Heart left ventricle (tissue), 16 donors: ENCODE data around the gene OBI1. TPM values are rescaled to one million over a fixed set of nuclear protein-coding genes. Genes with fewer than 3 reads are reported as not detected.

Experiments
- ATAC-seq, 4 donors: fragments of 200-7000 bp; cut with Tn5 transposase; one replicate each; pipeline ENCODE4 v1.9.1; 2020 to 2022; ENCODE audit warnings: moderate library complexity in 4 of 4, mild to moderate bottlenecking in 3 of 4, moderate number of reproducible peaks in 1 of 4
- DNase-seq, 5 donors: peaks; one replicate each; pipeline ENCODE4 v3.0.0-alpha.2; 2020
- H3K27ac ChIP-seq, 12 donors: fragments of 200-600 bp; sonication (generic) in 4 of 12; one replicate each; pipeline versions ENCODE4 v1.5.0 to v1.8.0; 2016 to 2022; ENCODE audit warnings: mild to moderate bottlenecking in 2 of 12
- H3K27me3 ChIP-seq, 9 donors: fragments of 200-600 bp; sonication (generic) in 2 of 9; one replicate each; pipeline versions ENCODE4 v1.5.1 to v1.8.0; 2016 to 2022; ENCODE audit warnings: mild to moderate bottlenecking in 3 of 9
- H3K36me3 ChIP-seq, 9 donors: fragments of 200-600 bp; sonication (generic) in 2 of 9; one replicate each; pipeline versions ENCODE4 v1.5.0 to v1.8.0; 2018 to 2022; ENCODE audit warnings: mild to moderate bottlenecking in 2 of 9
- H3K4me1 ChIP-seq, 12 donors: fragments of 200-600 bp; sonication (generic) in 4 of 12; one replicate each; pipeline versions ENCODE4 v1.5.0 to v1.8.0; 2016 to 2022; ENCODE audit warnings: mild to moderate bottlenecking in 3 of 12
- H3K4me3 ChIP-seq, 12 donors: fragments of 200-600 bp; sonication (generic) in 4 of 12; one replicate each; pipeline versions ENCODE4 v1.5.0 to v1.8.0; 2017 to 2022; ENCODE audit warnings: mild to moderate bottlenecking in 9 of 12, moderate library complexity in 4 of 12
- H3K9me3 ChIP-seq, 12 donors: fragments of 200-600 bp; sonication (generic) in 4 of 12; one replicate each; pipeline versions ENCODE4 v1.5.0 to v1.8.0; 2016 to 2022; ENCODE audit warnings: mild to moderate bottlenecking in 1 of 12
- POLR2A ChIP-seq, 2 donors: fragments of 450-650 bp; IDR thresholded peaks; one replicate each; pipeline ENCODE4 v1.6.1; 2017; ENCODE audit warnings: antibody characterized with exemption in 2 of 2, mild to moderate bottlenecking in 2 of 2, moderate library complexity in 2 of 2
- WGBS, 4 donors: extraction: QIAGEN DNeasy Blood & Tissue Kit in 2 of 4; methylation state at CpG; one replicate each; pipeline versions ENCODE4 v1.1.5 to v1.1.7; 2013 to 2018; 5-methylcytosine and 5-hydroxymethylcytosine counted together
- intact Hi-C, 10 donors: fragments of 100-400 bp; cut with DNase I; formaldehyde crosslinking; loops; one replicate each; pipeline versions ENCODE4 v1.11.1 to v1.14.2; 2022
- polyA plus RNA-seq, 2 donors: library from polyadenylated mRNA; stranded (reverse); fragments of 200-250 nt; gene quantifications; one replicate each; pipeline ENCODE4 v1.2.3, GENCODE V29; 2013
- total RNA-seq, 9 donors: library from RNA; depleted of rRNA in 2 of 9; stranded (reverse); fragments of >200 nt in 2 of 9; fragmentation: NEBNext Ultra II Directional in 3 of 9; extraction: Animal tissue kit (Norgen Biotek cat#: 25700) in 3 of 9; gene quantifications; one replicate each; pipeline versions ENCODE4 v1.1.0 to v1.2.4, GENCODE V29; 2016 to 2023
- TF ChIP-seq, protein P1 (sequence below), 12 donors: fragments of 200-600 bp; sonication (generic) in 4 of 12; IDR thresholded peaks; one replicate each; pipeline versions ENCODE4 v1.5.0 to v1.8.0; 2018 to 2022; ENCODE audit warnings: antibody characterized with exemption in 12 of 12, mild to moderate bottlenecking in 5 of 12
- donor health status: ischemic (EF 13 %, LVEDD 7.1; RV severe dilation, severe dysfunction).
- donor health status: healthy with polysubstance abuse.
- donor health status: DM: no; HTN: yes; CAD: no.
- donor health status: DM: no; HTN: no; CAD: no.
- donor health status: ischemic (EF 25% LVEDD 6.9; RV normal size, moderate dysfunction).
- donor health status: ischemic (EF 25% LVEDD 5.7; RV mildly dilated, moderate dysfunction).
- donor health status: healthy.
- donor health status: DM: yes; HTN: yes; CAD: no.
- donor health status: ischemic (EF 35%, LVEDD 5.7; RV mildly dilated, moderate dysfunction).
- donor health status: nonischemic (EF 11% LVEDD 7.7; RV severe dilation, severe dysfunction).
- donor health status: DM: yes; HTN: yes; CAD: no.
- donor health status: PGD.
- donor health status: ischemic (EF 29% LVEDD 5.4; RV normal size, mild dysfunction).
- donor health status: nonischemic (EF 23%, LVEDD 6.1; RV moderate dilation, normal function).

The OBI1 gene
- total and polyA plus RNA-seq, 11 donors, result 2.4 to 12.3 (median 9.7) TPM

DNA sequence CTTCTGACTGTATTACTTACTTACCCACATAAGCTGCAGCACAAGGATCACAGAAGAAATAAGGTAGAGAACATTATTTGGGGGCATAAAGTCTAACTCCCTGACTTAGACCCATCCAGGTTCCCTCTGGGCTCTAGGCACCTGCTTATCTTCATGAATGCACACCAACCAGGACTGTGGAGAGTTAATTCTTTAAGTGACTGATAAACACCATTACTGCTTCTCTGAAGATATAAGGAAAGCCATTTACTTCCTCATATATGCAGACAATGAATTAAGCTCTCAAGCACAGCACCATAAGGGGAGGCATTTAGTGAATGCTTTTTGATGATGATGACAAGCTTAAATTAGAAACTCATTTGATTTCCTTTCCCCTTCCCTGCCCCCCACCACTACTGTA lies 22.5 kb downstream of the OBI1 start:
- Histone ChIP-seq H3K4me3 (no peak overlapping the region), H3K27ac (no peak overlapping the region), H3K9me3 (no peaks in the 10 kb centered on the region), H3K36me3 (peaks cover 0 to 91% (median 86%) of the 10 kb centered on the region in 9 donors), H3K4me1 (no peaks in the 10 kb centered on the region), H3K27me3 (no peaks in the 10 kb centered on the region)
- DNase-seq, result no peak
- intact Hi-C loops, result no loop called here
- TF ChIP-seq, protein P1, sequence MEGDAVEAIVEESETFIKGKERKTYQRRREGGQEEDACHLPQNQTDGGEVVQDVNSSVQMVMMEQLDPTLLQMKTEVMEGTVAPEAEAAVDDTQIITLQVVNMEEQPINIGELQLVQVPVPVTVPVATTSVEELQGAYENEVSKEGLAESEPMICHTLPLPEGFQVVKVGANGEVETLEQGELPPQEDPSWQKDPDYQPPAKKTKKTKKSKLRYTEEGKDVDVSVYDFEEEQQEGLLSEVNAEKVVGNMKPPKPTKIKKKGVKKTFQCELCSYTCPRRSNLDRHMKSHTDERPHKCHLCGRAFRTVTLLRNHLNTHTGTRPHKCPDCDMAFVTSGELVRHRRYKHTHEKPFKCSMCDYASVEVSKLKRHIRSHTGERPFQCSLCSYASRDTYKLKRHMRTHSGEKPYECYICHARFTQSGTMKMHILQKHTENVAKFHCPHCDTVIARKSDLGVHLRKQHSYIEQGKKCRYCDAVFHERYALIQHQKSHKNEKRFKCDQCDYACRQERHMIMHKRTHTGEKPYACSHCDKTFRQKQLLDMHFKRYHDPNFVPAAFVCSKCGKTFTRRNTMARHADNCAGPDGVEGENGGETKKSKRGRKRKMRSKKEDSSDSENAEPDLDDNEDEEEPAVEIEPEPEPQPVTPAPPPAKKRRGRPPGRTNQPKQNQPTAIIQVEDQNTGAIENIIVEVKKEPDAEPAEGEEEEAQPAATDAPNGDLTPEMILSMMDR (IDR thresholded peaks at IDR 0.05), result no peak
- TF ChIP-seq POLR2A (IDR thresholded peaks at IDR 0.05), result no peak
- no peak for ATAC-seq

DNA sequence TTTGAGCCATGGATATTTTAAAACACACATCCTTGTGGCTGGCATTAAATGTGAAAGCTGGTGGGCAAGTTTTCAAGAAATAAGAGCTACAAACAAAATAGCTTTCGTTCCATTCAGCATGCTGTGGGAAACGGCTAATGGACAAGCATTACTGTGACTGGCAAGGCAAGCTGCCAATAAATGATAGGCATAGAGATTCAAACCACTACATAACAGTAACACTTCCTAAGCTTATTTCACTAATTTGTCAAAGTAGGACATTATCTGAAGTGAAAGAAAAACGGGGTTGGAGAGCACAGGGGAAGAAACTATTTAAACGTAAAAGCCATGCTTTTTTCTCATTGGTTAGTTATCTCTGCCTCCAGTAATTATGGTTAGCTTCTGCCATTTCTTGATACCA lies 26.0 kb downstream of the OBI1 start:
- TF ChIP-seq, protein P1 (IDR thresholded peaks at IDR 0.05), result no peak
- TF ChIP-seq POLR2A (IDR thresholded peaks at IDR 0.05), result no peak
- DNase-seq (no peak), ATAC-seq (no peak)
- no peak overlapping the region for H3K27ac ChIP-seq
- H3K27me3 ChIP-seq, result no peaks in the 10 kb centered on the region
- H3K36me3 ChIP-seq, result peaks cover 0 to 89% (median 81%) of the 10 kb centered on the region in 9 donors
- intact Hi-C loops, result no loop called here
- H3K4me1 ChIP-seq, result no peaks in the 10 kb centered on the region
- 75 to 80% (median 77%) methylated on average over 4 of the region's 4 CpGs for WGBS, 4 donors
- no peak overlapping the region for H3K4me3 ChIP-seq
- H3K9me3 ChIP-seq, result no peaks in the 10 kb centered on the region

DNA sequence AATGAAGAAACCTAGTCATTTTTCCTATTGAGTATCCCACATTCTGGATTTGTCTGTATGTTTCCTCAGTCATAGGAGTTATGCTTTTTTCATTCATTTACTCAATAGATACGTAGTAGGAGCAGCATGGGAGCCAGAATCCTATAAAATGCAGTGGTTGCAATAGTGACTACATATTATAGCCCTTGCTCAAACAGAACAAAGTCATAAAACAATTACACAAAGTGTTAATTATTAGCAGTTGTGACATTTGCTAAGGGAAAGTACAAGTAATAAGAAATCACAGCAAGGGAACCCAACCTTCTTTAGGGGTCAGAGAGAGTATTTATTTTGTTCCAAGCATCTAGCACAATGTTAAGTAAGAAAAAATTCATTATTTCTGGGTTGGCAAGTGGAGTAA lies 27.9 kb downstream of the OBI1 start:
- Histone ChIP-seq H3K27ac (no peak overlapping the region), H3K36me3 (peaks cover 0 to 82% (median 63%) of the 10 kb centered on the region in 9 donors), H3K27me3 (no peaks in the 10 kb centered on the region), H3K9me3 (no peaks in the 10 kb centered on the region), H3K4me1 (no peaks in the 10 kb centered on the region), H3K4me3 (no peak overlapping the region)
- intact Hi-C loops, result no loop called here
- DNase-seq (no peak), ATAC-seq (no peak)
- TF ChIP-seq POLR2A (IDR thresholded peaks at IDR 0.05), result no peak
- TF ChIP-seq, protein P1 (IDR thresholded peaks at IDR 0.05), result no peak
- WGBS, 4 donors, result 96 to 98% (median 97%) methylated on average over 1 of the region's 1 CpG

DNA sequence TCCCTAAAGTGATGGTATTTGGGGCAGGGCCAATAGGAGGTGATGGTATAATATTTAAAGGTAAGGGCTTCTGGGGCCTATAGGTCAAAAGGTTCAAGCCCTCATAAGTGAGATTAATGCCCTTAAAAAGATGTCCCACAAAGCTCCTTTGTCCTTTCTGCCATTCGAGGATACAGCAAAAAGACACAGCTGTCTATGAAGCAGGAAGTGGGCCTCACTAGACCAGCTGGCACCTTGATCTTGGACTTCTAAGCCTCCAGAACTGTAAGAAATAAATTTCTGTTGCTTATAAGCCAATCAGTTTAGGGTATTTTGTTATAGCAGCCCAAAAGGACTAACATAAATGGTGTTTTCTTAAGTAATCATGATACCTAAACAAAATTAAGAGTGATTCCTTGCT lies 28.4 kb downstream of the OBI1 start:
- DNase-seq, result no peak
- no peaks in the 10 kb centered on the region for H3K27me3 ChIP-seq
- peaks cover 0 to 82% (median 58%) of the 10 kb centered on the region in 9 donors for H3K36me3 ChIP-seq
- H3K9me3 ChIP-seq, result no peaks in the 10 kb centered on the region
- no peak for ATAC-seq
- 77 to 86% (median 83%) methylated on average over 1 of the region's 1 CpG for WGBS, 4 donors
- intact Hi-C loops, result no loop called here
- H3K4me3 ChIP-seq, result no peak overlapping the region
- no peak for TF ChIP-seq POLR2A (IDR thresholded peaks at IDR 0.05)
- TF ChIP-seq, protein P1 (IDR thresholded peaks at IDR 0.05), result no peak
- H3K27ac ChIP-seq, result no peak overlapping the region
- no peaks in the 10 kb centered on the region for H3K4me1 ChIP-seq
